Measurements from ENCODE around the gene CROCC.
"Not testable (repeated sequence)": the region's sequence is repeated elsewhere in the genome, so short reads cannot be mapped to it uniquely, and the experiment has no call there.

The CROCC gene

DNA sequence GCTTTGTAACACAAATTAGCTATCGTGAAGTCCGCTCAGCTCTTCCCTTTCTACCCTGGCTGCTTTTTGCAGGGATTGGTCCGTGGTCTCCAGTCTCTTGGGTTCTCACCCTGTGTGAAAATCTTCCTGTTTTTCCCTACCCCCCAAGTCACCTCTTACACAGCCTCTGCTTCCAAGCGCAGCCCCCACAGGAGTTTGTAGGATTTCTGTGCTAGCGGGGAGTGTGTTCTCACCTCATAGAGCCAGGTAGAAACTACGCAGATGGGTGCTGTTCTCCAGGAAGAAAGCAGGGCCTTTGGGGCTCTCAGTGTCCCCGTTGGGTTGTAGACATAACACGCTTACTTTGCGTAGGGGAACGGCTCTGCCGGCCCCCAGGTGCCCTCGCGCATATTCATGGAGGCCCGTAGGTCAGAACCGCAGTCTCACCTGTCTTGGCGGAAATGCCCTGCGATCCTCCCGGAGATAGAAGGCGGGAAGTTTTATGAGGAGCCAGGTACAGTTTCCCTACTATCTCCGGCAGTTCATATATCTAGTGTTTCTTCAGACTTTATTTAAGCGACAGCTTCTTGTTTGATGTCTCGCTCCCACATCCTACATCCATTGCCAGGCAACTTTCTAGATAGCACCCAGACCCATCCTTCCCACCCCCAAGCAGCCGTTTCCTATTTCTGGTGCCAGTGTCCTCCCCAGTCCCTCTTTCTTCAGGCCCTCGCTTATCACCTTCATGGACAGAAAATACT, 25.2 kb upstream of the CROCC start:
- peak; percentile 27 for DNase-seq

DNA sequence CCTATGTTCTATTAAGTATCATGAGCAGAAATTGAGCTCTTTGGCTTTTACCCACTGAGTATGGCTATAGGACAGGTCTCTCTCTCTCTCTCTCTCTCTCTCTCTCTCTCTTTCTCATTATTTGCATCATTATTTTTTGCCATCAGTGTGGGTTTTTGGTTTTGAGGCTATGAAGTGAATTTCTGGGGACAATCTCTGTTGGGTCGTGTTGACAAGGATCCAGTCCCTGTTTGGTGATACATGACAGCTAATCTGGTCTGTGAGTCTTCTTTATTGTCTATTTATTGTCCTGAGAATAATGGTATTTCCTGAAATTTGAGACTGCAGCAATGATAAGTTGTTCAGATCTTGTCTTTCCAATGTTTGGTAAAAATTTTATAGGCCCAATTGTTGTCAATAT, 24.1 kb upstream of the CROCC start:
- not testable (repeated sequence) for DNase-seq

- DNase-seq = not testable (repeated sequence)
These were observed 23.4 kb upstream of the CROCC start for GRCh38 chr1:16898298-16898697.

- not testable (repeated sequence) for DNase-seq
These were observed 22.7 kb upstream of the CROCC start for GRCh38 chr1:16899020-16899419.

GRCh38 chr1:16900751-16901150, 21.0 kb upstream of the CROCC start:
- peak; percentile 35 for DNase-seq

GRCh38 chr1:16901371-16901770, 20.4 kb upstream of the CROCC start:
- DNase-seq = not testable (repeated sequence)

DNA sequence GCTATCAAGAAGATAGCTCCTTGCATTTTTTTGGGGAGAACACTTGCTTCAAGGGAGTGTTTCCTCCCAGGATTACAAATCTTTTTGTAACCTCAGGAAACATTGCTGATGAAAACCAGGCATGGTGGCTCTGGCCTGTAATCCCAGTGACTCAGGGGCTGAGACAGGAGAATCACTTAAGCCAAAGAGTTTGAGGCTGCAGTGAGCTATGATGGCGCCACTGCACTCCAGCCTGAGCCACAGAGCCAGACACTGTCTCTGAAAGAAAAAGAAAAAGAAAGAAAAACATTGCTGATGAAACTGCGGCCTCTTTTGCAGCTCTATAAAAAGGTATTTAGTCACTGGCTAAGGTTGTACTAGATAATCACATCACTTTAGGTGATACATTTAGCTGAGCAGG, 18.7 kb upstream of the CROCC start:
- peak; percentile 24 for DNase-seq

DNA sequence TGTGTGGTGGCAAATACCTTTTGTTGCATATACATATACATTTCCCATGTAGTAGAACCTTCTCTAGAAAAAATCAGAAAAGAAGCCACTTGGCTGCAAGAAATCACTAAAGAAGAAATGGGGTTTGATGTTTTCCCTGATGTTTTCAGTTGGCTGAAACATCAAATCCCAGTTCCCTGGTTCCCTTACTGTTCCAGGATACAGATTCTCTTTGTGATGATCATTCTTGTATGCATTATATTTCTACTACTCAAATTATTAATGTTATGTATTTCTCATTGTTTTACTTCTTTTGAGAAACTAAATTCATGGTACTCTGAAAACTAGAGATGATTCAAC, 18.3 kb upstream of the CROCC start:
- DNase-seq = no peak

DNA sequence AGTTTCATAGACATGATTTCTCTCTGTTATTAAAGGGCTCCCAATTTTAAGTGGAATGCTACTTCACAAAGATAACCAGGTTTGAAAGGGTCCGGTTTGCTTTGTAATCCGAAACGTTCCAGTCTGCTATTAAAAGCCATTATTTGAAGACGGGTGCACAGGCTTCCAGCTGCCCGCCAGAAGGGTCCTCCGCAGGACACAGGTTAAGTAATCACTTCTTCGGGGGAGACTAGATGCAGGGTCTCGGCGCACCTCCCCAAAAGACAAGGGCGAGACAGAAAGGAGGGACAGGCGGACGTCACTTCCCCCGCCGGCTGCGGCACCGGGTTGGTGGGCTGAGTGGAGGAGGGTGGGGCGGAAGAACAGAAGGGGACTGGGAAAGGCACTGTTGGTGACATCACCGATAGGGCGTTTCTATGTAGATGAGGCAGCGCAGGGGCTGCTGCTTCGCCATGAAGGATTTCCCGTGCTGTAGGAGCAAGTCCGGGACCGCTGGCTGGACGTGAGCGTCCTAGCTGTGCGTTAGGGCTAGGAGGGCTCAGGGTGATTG, 17.1 kb upstream of the CROCC start:
- DNase-seq = peak; percentile 100

- DNase-seq = no peak
These were observed 16.4 kb upstream of the CROCC start for GRCh38 chr1:16905110-16905867.

GRCh38 chr1:16905868-16906702, 15.6 kb upstream of the CROCC start:
- DNase-seq = no peak

DNA sequence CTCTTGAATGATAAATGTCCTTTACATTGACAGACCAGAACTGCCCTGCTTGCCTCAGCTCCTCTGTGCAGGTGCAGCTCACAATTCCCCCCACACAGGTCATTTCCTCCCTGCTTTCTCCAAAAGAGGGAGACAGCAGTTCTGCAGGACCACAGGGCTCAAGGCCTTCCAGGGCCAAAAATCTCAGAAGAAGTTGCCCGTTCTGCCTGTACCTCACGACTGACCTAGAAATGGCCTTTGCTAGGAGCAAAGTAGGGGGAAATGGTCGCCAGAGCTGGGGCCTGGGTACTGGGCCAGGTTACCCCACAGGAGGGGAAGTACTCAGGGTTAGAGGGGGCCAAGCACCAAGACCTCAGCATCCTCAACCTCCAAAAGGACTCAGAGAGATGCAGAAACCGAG, 14.9 kb upstream of the CROCC start:
- DNase-seq = no peak

GRCh38 chr1:16907870-16908758, 13.6 kb upstream of the CROCC start:
- DNase-seq = no peak

GRCh38 chr1:16911851-16912721, 9.6 kb upstream of the CROCC start:
- not testable (repeated sequence) for DNase-seq

DNA sequence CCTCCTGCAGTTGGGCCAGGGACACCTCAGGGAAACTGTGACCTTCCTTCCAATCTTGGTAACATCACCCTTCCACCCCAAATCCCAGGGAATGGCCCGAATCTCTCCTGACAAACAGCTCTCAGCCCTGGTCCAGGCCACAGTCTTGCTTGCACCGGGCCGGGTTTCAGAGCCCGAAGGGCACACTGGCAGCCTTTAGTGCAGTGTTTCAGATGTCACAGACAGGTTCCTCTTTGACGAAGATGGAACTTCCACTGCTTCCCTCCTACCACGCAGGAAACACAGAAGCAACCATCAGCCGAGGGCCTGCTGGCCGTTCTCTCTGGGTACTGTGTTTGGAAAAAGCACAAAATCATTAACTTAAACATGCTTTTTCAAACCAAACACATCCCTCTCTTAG, 9.0 kb upstream of the CROCC start:
- DNase-seq = not testable (repeated sequence)

DNA sequence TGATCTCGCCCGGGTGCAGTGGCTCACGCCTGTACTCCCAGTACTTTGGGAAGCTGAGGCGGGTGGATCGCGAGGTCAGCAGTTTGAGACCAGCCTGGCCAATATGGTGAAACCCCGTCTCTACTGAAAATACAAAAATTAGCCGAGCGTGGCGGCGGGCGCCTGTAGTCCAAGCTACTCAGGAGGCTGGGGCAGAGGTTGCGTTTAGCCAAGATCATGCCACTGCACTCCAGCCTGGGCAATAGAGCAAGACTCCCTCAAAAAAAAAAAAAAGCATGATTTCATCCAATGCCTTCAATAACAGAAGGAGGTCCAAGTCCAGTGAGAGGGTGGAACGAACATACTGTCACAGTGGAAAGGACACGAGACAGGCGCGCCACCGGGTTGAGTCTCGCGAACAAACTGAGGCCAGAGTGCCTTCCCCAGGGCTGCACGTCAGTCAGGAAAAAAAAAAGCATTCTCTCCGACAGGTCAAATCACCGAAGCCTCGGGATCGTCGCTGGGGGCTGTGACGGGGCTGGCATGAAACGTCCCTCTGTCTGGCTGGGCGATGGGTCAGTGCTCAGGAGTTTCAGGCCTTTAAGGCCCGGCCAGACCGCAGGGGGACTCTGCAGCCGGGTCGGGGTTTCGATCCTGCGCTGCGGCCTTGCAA, 8.4 kb upstream of the CROCC start:
- DNase-seq = no peak

DNA sequence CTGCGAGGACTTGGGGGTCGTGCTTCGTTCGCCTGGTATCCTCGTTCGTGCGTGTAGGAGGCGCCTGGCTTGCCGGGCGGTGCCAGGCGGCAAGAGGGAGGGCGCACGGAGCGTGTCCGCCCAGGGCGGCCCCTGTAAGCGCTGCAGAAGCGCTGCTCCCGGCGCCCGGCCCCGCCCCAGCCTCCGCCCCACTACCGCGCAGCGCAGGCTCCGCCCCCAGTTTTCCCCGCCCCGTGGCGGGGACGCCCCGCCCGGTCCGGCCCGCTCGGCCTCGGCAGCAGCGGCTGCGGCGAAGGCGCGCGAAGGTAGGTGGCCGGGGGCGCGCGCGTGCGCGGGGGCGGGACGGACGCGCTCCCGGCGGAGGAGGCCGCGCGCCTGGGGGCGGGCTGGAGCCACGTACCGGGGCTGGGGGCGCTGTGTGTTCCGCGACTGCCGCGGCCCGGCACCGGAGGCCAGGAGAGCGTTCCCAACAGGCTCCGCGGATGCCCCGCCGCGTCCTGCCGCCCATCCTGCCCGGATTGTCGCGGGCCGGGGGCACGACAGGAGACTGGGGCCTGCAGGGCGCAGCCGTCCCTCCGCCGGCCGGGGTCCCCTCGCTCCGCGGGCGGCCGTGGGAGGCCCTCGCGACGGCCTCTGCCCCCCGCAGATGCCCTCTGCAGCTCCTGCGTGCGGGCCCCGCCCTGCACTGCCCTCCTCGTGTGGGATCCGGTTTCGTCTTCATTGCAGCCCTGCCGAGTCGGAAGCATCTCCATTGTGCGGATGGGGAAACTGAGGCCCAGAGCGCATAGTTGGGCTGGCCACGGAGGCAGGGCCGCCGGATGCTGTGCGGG, 7.7 kb upstream of the CROCC start:
- DNase-seq = peak; percentile 99

DNA sequence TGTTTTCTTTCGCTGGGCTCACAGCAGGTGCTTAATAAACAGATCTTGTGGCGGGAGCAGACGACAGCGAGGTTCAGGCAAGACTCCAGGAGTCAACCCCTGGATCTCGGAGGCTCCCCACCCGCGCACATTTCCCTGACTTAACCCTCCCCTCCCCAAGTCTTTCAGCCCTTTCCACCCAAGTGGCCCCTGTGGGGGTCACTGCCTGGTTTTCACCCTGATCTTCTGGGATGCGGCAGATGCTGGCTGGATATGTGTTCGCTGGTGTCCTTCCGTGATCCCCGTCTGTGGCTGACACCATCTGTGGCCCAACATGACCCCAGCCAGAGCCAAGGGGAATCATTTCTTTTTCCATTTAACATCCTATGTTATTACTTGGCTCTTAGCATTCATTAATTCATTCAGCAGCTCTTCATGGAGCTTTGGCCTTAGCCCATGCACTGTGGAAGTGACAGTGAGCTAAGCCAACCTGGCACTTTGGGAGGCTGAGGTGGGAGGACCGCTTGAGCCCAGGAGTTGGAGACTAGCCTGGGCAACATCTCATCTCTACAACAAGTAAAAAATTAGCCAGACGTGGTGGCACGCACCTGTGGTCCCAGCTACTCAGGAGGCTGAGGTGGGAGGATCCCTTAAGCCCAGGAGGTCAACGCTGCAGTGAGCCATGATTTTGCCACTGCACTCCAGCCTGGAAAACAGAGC, 6.7 kb upstream of the CROCC start:
- not testable (repeated sequence) for DNase-seq

- DNase-seq = no peak
These were observed 6.1 kb upstream of the CROCC start for GRCh38 chr1:16915627-16915973.
